Islet precursor cell (in vitro differentiated cells): ENCODE measurements around the gene CELSR2.
A peak's percentile ranks its signal among the peaks of the same experiment; 100 is the strongest.
"Not testable (repeated sequence)": the region's sequence is repeated elsewhere in the genome, so short reads cannot be mapped to it uniquely, and the experiment has no call there.

ENCODE experiments used
- DNase-seq: peaks from one replicate; pipeline ENCODE4 v3.0.0-alpha.2; 2018

Gene CELSR2, protein sequence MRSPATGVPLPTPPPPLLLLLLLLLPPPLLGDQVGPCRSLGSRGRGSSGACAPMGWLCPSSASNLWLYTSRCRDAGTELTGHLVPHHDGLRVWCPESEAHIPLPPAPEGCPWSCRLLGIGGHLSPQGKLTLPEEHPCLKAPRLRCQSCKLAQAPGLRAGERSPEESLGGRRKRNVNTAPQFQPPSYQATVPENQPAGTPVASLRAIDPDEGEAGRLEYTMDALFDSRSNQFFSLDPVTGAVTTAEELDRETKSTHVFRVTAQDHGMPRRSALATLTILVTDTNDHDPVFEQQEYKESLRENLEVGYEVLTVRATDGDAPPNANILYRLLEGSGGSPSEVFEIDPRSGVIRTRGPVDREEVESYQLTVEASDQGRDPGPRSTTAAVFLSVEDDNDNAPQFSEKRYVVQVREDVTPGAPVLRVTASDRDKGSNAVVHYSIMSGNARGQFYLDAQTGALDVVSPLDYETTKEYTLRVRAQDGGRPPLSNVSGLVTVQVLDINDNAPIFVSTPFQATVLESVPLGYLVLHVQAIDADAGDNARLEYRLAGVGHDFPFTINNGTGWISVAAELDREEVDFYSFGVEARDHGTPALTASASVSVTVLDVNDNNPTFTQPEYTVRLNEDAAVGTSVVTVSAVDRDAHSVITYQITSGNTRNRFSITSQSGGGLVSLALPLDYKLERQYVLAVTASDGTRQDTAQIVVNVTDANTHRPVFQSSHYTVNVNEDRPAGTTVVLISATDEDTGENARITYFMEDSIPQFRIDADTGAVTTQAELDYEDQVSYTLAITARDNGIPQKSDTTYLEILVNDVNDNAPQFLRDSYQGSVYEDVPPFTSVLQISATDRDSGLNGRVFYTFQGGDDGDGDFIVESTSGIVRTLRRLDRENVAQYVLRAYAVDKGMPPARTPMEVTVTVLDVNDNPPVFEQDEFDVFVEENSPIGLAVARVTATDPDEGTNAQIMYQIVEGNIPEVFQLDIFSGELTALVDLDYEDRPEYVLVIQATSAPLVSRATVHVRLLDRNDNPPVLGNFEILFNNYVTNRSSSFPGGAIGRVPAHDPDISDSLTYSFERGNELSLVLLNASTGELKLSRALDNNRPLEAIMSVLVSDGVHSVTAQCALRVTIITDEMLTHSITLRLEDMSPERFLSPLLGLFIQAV (N-terminal part only)

DNA sequence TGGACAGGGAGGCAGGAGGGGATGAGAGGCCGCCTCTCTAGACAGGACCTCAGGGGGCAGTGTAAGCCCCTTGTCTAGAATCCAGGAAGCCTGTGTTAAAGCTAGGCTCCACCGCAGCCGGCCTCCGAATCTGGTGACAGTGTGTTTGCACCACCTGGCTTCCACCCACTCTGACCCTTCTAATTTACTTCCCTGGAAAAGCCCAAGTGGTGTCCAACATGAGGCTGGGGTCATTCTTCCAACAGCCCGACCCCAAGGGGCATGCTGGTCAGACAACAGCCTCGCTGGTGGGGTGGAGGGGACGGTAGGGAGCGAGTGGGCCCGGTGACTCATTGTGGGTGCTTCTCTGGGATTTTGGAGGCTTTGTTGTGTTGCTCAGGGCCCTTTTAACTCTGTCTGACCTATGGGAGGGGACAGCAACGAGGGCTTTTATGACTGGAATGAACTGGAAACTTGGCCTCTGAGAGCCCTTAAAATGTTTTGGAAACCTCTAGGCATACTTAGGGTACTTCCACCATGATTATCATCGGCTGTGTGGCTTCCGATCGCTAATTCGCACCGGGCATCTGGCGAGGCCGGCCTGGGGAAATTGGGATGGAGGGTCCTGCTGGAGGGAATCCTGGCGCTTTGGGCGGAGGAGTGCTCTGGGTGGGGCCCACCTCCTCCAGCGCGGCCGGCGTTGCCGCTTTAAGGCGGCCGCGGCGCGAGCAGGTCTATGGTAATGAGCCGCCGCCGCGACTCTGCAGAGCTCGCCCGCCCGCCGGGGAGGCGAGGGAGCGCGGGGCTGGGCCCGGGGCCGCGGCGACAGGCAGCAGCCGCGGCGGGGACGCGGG lies at the start of gene CELSR2:
TSS of gene CELSR2 (plus strand) at position 743 of the 833 bp plus-strand sequence. CDS start 541 bp downstream, outside the sequence.
- peak; percentile 82 for DNase-seq

DNA sequence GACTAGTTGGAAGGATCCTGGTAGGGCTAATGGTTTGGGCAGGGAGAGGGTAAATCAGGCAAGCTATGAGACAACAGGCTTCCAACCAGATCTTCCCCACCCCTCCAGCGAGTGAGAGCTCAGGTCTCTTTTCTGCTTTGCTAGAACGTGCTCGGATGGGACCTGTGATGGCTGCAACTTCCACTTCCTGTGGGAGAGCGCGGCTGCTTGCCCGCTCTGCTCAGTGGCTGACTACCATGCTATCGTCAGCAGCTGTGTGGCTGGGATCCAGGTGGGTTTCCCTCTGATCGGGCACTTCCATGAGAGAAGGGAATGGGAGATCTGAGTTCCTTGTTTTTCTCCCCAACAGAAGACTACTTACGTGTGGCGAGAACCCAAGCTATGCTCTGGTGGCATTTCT lies 49.6 kb upstream of the CELSR2 start:
- DNase-seq: no peak

DNA sequence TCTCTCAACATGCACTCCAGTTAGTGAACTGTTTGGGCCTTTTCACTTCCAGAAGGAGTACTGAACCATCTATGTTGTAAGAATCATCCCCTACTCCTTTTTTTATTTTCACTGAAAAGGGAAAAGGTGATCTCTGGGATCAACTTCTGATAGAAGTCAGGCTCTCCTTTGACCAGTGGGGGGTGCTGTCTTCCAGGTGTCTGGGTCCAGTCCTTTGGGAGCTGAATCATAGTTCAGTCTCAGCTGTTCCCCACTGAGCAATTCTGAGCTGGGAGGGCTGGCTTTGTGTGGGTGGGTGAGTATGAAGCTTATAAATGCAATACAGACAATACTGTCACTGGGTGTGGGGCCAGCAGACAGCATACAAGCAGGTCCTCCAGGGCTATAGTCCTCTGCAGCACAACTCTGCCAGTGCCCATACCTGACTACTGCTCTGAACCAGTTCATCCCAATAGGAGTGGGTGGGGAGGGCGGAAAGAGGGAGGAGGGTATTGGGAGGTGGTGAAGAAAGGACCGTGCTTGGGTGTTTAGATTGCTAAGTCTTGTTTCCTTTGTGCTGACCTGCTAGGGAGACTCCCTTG lies 48.1 kb upstream of the CELSR2 start:
- DNase-seq: peak; percentile 82

DNA sequence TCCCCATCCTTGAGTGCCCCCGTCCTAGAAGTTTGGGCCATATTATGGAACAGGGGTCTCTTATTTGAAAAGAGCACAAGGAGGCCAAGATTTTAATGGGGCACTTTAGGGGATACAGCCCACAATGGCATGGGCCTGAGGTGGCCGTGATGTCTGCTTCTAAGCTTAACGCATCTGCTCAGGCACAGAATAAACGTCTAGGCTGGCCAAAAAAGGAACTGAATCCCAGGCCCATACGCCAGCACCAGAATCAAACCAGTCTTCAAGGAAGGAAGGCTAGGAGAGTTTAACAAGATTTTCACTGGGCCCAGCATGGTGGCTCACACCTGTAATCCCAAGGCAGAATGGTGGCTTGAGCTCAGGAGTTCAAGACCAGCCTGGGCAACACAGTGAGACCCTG lies 44.9 kb upstream of the CELSR2 start:
- DNase-seq: no peak

DNA sequence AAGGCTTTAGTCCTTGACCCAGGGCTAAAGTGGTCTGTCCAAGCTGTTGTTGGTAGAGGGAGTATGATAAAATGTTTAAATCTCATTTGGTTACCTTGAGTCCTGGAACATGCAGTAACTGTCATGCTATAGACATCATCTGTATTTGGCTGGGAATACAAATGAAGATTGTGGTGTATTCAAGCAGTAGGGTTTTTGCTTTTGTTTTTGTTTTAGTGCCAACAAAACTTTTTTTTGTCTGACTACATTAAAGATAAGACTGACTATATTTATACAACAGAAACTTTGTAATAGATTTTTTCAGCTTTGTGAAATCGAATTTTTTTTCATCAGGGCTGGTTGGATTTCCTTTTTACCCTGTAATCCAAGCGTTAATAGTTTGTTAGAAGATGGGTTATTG lies 43.0 kb upstream of the CELSR2 start:
- no peak for DNase-seq

DNA sequence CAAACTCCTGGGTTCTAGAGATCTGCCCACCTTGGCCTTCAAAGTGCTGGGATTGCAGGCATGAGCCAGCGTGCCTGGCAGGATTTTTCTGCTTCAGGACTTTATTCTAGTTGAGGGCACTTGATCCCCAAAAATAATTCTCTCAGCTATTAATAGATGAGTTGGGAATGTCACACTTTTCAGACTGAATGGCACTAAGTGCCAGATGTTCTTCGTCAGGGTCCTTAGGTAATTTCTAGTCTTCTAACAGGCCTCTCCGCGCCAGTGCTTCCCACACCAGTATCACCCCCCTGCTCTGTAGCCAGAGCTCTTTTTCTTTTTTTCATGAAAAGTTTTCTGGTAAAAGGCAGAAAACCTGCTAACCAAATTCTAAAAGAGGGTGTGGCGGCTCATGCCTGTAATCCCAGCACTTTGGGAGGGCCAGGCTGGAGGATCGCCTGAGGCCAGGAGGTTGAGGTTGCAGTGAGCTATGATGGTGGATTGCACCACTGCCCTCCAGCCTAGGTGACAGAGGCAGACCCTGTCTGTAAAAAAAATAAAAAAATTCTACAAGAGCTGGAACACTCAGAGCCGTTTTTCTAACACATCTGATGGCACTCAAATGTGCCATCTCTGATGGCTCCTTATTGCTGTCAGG lies 41.8 kb upstream of the CELSR2 start:
- DNase-seq: peak; percentile 69

DNA sequence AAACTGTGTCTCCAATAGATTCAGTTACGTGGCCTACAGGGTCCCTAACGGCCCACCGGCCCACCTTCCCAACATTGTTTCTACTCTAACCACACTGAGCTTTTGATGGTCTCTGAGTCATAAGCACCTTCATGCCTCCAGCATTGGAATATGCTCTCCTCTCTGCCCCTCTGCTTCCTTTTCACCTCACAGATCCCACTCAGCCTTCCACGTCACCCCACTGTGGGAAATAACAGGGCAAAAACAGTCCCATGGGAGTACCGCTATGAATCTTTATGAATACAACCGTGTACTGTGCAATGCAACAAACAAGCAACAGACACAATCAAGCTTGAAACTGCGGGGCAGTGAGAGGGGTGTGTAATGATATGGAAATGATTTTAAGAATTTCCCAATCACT lies 40.9 kb upstream of the CELSR2 start:
- DNase-seq: no peak

DNA sequence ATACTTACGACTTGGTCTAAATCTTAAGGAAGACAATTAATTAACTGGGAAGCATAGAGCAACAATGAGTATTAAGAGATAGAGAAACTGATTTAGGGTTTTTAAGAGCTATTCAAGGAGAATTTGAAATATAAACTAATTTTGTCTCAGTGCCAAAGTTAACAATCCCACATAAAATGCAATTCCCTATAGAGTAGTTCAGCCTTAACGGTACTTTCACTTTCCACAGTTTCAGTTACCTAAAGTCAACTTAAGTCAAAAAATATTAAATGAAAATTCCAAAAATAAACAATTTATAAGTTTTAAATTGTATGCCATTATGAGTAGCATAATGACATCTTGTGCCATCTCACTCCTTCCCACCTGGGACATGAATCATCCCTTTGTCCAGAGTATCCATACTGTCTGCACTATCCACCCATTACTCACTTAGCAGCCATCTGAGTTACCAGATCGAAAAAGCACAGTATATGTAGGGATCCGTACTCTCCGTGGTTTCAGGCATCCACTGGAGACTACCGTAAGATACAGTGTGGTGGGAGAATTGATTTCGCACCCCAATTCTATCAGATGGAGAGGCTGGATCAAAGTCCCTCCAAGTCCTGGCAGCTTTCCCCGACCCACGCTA lies 40.4 kb upstream of the CELSR2 start:
- DNase-seq: no peak

DNA sequence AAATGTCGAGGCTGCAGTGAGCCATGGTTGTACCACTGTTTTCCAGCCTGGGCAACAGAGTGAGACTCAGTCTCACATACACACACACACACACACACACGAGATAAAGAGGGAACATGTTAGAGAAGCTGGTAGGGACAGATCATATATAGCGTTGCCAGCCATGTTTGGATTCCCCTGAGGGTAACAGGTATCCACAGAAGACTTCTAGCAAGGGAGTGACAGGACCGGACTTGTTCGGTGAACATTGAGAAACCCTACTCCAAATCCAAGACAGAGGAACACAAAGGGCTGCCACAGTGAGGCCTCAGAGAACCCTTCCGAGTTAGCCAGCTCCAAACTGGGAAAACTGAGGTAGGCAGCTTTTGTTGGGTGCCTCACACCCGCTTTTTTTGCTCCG lies 39.3 kb upstream of the CELSR2 start:
- DNase-seq: no peak

DNA sequence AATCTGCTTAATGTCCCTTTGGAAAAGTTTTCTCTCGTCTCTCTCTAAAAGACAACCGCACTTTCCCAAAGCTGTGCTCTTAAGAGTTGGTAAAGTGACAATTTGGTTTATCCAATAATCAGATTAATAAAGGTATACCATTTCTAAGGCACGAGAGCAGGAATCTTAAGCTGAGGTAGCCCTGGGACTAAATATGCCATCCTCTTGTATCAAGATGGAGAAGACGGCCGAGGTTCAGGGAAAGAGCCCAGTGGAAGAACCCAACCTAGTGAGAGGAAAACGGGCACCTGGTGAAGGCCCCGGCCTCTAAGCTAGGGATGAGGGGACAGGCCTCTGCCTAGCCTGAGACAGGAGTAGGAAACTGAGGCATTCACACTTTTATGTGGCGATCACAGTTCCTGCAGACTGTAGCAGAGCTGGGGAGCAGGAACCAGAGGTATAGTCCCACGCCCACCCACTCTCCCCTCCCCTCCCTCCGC lies 36.0 kb upstream of the CELSR2 start:
- no peak for DNase-seq

DNA sequence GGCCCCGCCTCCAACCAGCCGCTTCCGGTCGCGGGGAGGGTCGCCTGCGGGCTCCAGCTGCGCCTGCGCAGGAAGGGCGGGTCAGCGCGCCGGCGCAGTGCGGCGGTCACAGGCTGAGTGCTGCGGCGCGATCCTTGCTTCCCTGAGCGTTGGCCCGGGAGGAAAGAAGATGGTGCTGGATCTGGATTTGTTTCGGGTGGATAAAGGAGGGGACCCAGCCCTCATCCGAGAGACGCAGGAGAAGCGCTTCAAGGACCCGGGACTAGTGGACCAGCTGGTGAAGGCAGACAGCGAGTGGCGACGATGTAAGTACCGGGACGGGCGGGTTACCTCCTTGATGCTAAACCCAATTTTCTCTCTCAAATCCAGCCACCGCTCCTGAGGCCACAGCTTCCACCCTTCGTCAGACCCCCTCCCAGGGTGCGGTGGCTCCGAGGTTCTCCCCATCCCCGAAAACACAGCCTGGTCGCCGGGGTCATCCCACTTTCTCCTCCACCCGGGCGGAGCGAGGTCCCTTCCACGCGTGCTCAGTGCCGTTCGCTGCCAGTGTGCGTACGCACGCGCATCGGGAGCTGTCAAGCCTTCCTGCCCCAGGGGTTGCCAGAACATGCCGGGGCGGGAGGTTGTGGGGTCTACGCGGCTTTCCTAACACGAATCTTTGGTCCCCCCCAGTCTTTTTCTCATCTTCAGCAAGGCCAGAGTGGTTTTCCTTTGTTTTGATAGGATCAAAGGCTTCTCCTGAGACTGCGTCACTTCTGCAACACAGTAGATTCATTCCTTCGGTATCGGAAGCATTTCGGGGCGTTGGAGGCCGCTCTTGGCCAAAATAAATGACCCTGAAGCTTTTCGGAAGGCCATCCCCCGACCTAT lies 35.3 kb upstream of the CELSR2 start, which contains the start of gene SARS1:
TSS of gene SARS1 (plus strand) at position 95 of the 870 bp plus-strand sequence. CDS start at position 170, 75 bp downstream.
- peak; percentile 94 for DNase-seq

DNA sequence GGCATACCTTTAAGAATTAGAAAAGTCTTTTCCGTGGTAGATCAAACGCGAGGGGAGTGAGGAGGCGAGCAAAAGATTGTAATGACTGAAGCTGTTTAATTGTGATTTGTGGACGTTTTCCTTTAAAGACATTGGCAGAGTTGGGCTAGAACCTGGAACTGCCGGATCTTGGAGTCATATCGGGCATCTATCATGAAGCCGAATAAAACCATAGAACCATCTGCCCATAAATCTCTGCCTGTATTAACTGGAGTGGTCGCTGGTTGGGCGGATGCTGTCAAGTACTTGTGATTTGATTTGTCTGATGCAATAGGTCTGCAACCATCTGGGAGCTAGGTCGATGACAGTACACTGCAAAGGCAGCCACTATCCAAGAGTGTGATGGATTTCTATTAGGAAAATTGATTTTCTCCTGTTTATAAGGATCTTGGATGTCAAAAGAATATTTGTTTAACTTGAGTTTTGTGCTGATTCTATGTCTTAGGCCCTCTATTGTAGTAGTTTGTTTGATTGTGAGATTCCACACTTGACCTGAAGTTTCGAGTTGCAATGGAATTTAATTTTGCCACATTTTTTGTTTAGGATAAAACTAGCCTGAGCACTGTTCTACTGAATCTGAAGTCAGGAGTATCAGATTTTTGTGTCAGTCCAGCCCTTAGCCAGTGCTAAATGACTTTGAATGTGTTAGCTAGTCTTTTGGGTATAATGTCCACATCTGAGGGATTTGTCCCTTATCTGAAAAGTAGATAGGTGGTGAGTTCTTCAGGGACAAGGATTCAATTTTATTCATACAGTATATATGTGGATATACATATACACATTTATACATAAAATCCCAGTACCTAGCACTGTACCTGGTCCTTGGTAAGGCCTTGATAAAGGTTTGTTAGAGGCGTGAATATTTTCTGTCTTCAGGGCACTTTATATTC lies 34.4 kb upstream of the CELSR2 start:
- peak; percentile 76 for DNase-seq

DNA sequence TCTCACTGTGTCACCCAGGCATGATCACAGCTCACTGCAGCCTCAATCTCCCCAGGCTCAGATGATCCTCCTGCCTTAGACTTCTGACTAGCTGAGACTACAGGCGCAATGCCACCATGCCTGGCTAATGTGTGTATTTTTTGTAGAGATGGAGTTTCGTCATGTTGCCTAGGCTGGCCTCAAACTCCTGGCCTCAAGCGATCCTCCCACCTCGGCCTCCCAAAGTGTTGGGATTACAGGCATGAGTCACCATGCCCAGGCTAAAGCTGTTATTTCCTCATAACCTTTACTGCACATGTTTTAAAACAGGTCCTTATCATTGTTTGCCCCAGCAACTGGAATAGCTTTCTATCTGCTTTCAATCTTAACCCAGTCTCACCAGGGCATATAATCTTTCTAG lies 32.7 kb upstream of the CELSR2 start:
- no peak for DNase-seq

DNA sequence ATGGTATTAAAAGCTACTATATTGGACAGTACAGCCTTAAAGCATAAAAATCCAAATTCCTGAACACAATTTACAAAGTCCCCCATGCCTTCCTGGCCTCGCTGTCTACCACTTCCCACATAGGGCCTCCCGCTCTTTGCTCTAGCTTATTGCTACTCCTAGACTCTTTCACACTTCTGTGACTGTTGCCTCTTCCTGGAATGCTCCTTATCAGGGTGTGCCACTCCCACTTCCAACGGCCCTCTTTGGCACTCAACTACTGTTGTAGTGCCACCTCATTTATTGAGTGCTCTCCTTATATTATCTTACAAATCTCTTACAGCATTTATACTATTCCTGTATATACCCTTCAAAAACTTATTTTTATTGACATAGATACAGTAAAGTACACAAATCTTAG lies 30.8 kb upstream of the CELSR2 start:
- no peak for DNase-seq

DNA sequence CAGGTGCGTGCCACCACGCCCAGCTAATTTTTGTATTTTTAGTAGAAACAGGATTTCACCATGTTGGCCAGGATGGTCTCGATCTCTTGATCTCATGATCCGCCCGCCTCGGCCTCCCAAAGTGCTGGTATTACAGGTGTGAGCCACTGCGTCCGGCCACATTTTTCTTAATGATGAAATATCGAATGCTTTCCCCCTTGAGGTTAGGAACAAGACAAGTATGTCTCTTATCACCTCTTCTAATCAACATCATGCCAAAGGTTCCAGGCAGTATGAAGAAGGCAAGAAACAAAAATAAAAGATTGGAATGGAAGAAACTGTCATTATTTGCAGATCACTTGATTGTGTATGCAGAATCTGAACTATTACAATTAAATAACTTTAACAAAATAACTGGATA lies 28.1 kb upstream of the CELSR2 start:
- DNase-seq: not testable (repeated sequence)

DNA sequence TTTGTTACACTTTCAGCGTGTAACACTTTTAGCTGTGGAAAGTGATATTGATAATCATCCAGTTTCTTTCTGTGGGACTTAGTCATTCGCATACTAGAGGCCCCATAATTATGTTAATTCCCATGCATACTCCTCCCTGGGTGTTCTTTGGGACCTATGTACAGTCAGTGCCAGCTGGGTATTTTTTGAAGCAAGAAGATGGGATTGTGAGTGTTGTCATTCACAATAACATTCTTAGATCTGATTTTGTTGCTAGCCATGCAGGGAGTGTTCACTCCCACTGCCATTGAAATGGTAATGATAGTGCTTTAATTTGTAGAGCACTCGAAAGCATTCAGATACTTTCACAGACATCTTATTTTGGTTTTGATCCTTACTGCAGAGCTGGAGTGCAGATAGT lies 24.0 kb upstream of the CELSR2 start:
- no peak for DNase-seq

DNA sequence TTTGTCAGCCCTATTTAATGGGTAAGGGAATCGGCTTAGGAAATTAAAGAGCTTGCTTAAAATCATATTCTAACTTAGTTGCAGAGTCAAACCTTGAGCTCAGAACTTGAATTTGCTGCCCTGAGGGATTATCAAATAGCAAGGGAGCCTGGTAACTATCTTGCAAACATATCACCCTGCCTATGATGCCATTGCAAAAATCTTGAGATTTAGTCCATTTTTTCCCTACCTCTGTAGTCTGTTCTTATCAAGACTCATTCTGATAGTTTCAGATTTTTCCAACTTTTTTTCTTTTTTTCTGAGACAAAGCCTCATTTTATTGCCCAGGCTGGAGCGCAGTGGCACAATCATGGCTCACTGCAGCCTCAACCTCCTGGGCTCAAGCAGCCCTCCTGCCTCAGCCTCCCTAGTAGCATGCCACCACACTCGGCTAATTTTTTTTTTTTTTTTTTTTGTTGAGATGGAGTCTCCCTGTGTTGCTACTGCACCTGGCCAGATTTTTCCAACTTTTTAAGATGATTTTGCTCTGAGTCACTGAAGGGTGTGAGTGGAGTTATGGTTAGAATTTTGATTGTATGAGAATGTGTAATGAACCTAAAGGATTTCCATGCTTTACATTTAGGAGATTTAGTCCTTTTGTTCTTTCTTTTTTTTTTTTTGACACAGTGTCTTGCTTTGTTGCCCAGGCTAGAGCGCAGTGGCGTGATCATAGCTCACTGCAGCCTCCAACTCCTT lies 23.5 kb upstream of the CELSR2 start:
- no peak for DNase-seq

DNA sequence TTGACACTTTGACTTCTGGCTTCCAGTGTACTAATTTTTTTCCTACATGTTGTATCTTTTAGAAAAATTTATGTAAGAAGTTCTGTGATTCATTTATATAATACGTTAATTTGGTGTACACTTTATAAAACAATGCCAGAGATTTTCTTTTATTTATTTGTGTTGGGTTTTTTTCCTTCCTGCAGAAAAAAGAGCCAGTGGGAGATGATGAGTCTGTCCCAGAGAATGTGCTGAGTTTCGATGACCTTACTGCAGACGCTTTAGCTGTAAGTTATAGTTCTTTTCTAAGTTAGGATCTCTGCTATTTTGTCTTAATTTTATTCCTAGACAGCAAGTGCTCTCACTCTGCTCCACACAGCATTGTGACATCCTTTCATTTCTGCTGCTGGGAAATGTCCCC lies 21.2 kb upstream of the CELSR2 start:
- no peak for DNase-seq
